ENCODE results near the gene COL23A1. TPM values are rescaled to one million over a fixed set of nuclear protein-coding genes. Genes with fewer than 3 reads are reported as not detected.

COL23A1 gene
- total and polyA plus RNA-seq, 2 donors (not counting 1 experiment from before 2014, with no cell fraction given), result 0.20 TPM; not detected in 1

DNA sequence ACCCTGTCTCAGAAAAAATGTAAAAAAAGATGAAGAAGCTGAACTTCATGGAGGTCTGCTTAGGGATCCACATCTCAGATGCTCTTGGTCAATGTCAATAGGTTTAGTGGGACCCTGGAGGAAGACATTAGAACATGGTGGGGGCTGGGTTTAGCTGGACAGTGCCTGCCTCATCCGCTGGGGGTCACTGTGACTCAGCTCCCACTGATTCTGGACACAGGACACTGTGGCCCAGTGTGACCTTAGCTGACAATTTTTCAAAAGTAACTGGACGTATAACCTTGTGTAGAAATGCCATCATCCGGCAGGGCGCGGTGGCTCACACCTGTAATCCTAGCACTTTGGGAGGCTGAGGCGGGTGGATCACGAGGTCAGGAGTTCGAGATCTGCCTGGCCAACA lies 393.2 kb downstream of the COL23A1 start:
- 89% methylated on average over 6 of the region's 8 CpGs for WGBS (ENCODE audit: insufficient coverage)
- Mint-ChIP-seq H3K27me3 (peaks cover 18% of the 10 kb centered on the region), H3K9me3 (ENCODE audit: insufficient read depth) (no peaks in the 10 kb centered on the region), H3K4me1 (no peaks in the 10 kb centered on the region), H3K27ac (no peak overlapping the region), H3K4me3 (no peak overlapping the region)
- Histone ChIP-seq H3K4me3 (ENCODE audit: control extremely low read depth in 1 of 5, extremely low read depth in 1 of 5, insufficient read depth in 1 of 5, low read depth in 2 of 5, low read length in 4 of 5) (no peak overlapping the region), H3K79me2 (ENCODE audit: control insufficient read depth, insufficient read depth, low read length) (no peaks in the 10 kb centered on the region), H3K9ac (ENCODE audit: low read length) (no peak overlapping the region), H3K4me2 (replicated peaks; ENCODE audit: low read depth, low read length, poor library complexity, severe bottlenecking) (no peak overlapping the region), H2AFZ (ENCODE audit: insufficient read depth, low read depth, low read length, poor library complexity, severe bottlenecking) (no peak overlapping the region), H3K4me1 (ENCODE audit: control insufficient read depth in 2 of 2, insufficient read depth in 2 of 2, low read length in 2 of 2) (no peaks in the 10 kb centered on the region), H3K9me3 (ENCODE audit: control extremely low read depth in 1 of 3, control insufficient read depth in 2 of 3, insufficient read depth in 1 of 3, low read length in 2 of 3) (no peaks in the 10 kb centered on the region), H3K27ac (ENCODE audit: low read length in 2 of 2) (no peak overlapping the region), H4K20me1 (ENCODE audit: control insufficient read depth, insufficient read depth, low read length, poor library complexity, severe bottlenecking) (no peaks in the 10 kb centered on the region), H3K36me3 (replicated peaks in 1 of 2; ENCODE audit: control extremely low read depth in 1 of 2, control insufficient read depth in 1 of 2, extremely low read depth in 1 of 2, insufficient read depth in 2 of 2, low read length in 1 of 2) (no peaks in the 10 kb centered on the region), H3K27me3 (replicated peaks in 1 of 4; ENCODE audit: control extremely low read depth in 1 of 4, control insufficient read depth in 3 of 4, insufficient read depth in 4 of 4, low read length in 3 of 4) (peaks cover 0 to 18% (median 5%) of the 10 kb centered on the region in 4 experiments)
- no peak for DNase-seq
- ChIA-PET POLR2A (interaction anchor here (0.6 kb wide), 1 partner anchor 20 kb away, joined by 6 read pairs; no protein-coding TSS in a partner anchor), CTCF (no interaction called here)
- TF ChIP-seq, protein P1, sequence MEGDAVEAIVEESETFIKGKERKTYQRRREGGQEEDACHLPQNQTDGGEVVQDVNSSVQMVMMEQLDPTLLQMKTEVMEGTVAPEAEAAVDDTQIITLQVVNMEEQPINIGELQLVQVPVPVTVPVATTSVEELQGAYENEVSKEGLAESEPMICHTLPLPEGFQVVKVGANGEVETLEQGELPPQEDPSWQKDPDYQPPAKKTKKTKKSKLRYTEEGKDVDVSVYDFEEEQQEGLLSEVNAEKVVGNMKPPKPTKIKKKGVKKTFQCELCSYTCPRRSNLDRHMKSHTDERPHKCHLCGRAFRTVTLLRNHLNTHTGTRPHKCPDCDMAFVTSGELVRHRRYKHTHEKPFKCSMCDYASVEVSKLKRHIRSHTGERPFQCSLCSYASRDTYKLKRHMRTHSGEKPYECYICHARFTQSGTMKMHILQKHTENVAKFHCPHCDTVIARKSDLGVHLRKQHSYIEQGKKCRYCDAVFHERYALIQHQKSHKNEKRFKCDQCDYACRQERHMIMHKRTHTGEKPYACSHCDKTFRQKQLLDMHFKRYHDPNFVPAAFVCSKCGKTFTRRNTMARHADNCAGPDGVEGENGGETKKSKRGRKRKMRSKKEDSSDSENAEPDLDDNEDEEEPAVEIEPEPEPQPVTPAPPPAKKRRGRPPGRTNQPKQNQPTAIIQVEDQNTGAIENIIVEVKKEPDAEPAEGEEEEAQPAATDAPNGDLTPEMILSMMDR (IDR thresholded peaks at IDR 0.05), result no peak
- no peak for TF ChIP-seq EZH2 (IDR thresholded peaks at IDR 0.05; ENCODE audit: borderline replicate concordance, insufficient read depth, low read depth, low read length, poor library complexity, severe bottlenecking)
- ATAC-seq (ENCODE audit: low read depth), result no peak
- intact Hi-C loops (cut with micrococcal nuclease), result no loop called here

DNA sequence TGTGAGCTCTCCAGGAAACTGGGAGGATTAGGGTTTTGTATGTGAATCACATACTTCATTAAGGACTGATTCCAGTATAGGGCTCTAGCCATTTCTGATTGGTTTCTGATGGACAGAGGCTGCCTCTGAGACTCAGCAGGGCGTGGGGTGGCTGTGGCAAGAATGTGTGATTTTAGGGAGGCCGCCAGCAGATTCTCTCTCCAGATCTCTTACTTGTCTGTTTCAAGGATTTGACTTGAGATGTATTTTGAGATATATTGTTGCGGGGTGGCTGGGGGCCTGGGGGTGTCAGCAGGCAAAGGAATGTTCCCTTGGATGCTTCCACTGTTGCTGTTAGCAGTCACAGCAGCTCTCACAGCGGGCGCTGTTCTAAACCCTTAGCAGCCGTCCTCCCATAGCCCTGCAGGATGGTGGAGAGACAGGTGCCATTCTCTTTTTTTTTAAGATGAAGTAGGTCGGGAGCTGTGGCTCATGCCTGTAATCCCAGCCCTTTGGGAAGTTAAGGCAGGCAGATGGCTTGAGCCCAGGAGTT lies 393.8 kb downstream of the COL23A1 start:
- Histone ChIP-seq H3K4me2 (replicated peaks; ENCODE audit: low read depth, low read length, poor library complexity, severe bottlenecking) (no peak overlapping the region), H3K9ac (ENCODE audit: low read length) (no peak overlapping the region), H3K9me3 (ENCODE audit: control extremely low read depth in 1 of 3, control insufficient read depth in 2 of 3, insufficient read depth in 1 of 3, low read length in 2 of 3) (no peaks in the 10 kb centered on the region), H3K36me3 (replicated peaks in 1 of 2; ENCODE audit: control extremely low read depth in 1 of 2, control insufficient read depth in 1 of 2, extremely low read depth in 1 of 2, insufficient read depth in 2 of 2, low read length in 1 of 2) (no peaks in the 10 kb centered on the region), H3K4me3 (ENCODE audit: control extremely low read depth in 1 of 5, extremely low read depth in 1 of 5, insufficient read depth in 1 of 5, low read depth in 2 of 5, low read length in 4 of 5) (no peak overlapping the region), H3K4me1 (ENCODE audit: control insufficient read depth in 2 of 2, insufficient read depth in 2 of 2, low read length in 2 of 2) (no peaks in the 10 kb centered on the region), H3K27ac (ENCODE audit: low read length in 2 of 2) (no peak overlapping the region), H3K79me2 (ENCODE audit: control insufficient read depth, insufficient read depth, low read length) (no peaks in the 10 kb centered on the region), H2AFZ (ENCODE audit: insufficient read depth, low read depth, low read length, poor library complexity, severe bottlenecking) (no peak overlapping the region), H3K27me3 (replicated peaks in 1 of 4; ENCODE audit: control extremely low read depth in 1 of 4, control insufficient read depth in 3 of 4, insufficient read depth in 4 of 4, low read length in 3 of 4) (peaks cover 0 to 18% (median 5%) of the 10 kb centered on the region in 4 experiments), H4K20me1 (ENCODE audit: control insufficient read depth, insufficient read depth, low read length, poor library complexity, severe bottlenecking) (no peaks in the 10 kb centered on the region)
- ChIA-PET CTCF (no interaction called here), POLR2A (no interaction called here)
- H3K4me3 Mint-ChIP-seq, result no peak overlapping the region
- no peak overlapping the region for H3K27ac Mint-ChIP-seq
- intact Hi-C loops (cut with micrococcal nuclease), result no loop called here
- DNase-seq, result no peak
- WGBS (ENCODE audit: insufficient coverage), result 100% methylated on average over 7 of the region's 7 CpGs
- H3K9me3 Mint-ChIP-seq (ENCODE audit: insufficient read depth), result no peaks in the 10 kb centered on the region
- no peak for ATAC-seq (ENCODE audit: low read depth)
- TF ChIP-seq, protein P1 (IDR thresholded peaks at IDR 0.05), result no peak
- TF ChIP-seq EZH2 (IDR thresholded peaks at IDR 0.05; ENCODE audit: borderline replicate concordance, insufficient read depth, low read depth, low read length, poor library complexity, severe bottlenecking), result no peak
- no peaks in the 10 kb centered on the region for H3K4me1 Mint-ChIP-seq
- peaks cover 21% of the 10 kb centered on the region for H3K27me3 Mint-ChIP-seq

Data from B cell (primary cell).